GM04503 (cell line): ENCODE measurements around the gene EFCAB11.
"Not testable (repeated sequence)": the region's sequence is repeated elsewhere in the genome, so short reads cannot be mapped to it uniquely, and the experiment has no call there.

Experiments
- DNase-seq: peaks from one replicate; pipeline ENCODE4 v3.0.0-alpha.2; 2012; ENCODE audit warnings: low read depth

EFCAB11 gene

DNA sequence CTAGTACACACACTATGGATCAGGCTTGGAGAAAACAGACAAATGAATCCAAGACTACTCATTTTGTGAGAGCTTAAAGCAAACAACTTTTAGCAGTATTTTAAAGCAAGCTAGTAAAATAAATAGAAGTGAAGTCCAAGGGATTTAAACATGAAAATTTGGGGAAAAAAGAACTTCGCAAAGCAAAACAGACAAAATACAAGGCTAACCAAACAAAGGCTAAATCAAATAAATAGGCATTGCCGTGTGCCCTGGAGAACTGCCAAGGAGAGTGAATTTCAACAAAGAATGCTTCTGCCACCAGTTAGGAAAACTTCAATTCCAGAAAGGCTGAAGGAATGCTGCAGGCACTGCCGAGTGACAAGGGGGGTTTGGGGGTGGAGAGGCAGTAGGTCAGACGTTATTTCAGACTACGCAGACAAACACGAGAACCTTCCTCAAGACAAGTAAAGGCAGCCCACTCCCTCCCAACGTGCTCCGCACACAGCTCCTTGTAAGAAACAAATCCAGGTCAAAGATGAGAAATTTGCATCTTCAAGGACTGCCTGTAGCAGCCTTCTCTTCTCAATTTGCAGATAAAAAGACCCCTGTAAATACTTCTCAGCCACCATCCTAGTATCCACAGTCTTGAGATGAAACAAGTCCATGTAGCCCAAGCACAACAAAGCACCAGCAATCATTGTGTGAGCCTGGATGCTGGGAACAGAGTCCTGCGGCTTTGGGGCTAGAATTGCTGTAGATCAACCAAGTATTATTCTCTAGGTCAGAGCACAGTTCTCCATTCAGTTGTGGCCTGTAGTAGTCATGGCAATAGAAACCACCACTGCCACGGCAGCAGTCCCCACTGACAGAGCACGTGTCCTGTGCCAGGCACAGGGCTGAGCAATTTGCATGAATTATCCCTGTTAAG is 43.3 kb downstream of the EFCAB11 start:
- no peak for DNase-seq

DNA sequence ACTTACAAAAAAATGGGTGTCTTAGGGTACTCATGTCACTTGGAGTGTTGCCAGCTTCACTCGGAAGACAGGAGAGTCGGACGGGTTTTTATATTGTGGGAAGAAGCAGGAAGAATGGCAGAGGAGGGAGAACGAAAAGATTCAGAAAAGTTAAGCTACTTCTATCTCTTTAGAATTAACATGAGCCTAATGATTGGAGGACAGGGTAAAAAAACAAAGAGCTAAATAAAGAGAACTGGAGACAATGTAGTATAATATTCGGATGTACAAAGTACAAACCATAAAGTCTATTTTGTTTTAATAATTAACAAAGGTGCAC is 43.9 kb downstream of the EFCAB11 start:
- DNase-seq: no peak

DNA sequence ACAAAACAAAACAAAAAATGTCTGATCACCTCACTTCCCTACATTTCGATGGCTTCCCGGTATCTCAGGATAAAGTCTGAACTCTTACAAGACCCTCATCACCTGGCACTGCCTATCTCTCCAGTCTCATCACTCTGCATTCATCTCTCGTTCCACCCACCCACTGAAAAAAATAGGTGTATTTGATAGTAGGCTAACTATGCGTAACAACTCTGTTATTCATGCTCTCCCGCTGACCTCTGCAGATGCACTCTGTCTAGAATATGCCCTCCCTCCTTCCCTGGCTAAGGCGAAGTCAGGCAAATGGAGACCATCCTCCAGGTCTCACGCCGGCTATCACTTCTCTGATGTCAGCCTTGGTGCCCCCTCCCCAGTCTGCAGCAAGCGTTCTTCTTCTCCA is 44.9 kb downstream of the EFCAB11 start:
- no peak for DNase-seq

DNA sequence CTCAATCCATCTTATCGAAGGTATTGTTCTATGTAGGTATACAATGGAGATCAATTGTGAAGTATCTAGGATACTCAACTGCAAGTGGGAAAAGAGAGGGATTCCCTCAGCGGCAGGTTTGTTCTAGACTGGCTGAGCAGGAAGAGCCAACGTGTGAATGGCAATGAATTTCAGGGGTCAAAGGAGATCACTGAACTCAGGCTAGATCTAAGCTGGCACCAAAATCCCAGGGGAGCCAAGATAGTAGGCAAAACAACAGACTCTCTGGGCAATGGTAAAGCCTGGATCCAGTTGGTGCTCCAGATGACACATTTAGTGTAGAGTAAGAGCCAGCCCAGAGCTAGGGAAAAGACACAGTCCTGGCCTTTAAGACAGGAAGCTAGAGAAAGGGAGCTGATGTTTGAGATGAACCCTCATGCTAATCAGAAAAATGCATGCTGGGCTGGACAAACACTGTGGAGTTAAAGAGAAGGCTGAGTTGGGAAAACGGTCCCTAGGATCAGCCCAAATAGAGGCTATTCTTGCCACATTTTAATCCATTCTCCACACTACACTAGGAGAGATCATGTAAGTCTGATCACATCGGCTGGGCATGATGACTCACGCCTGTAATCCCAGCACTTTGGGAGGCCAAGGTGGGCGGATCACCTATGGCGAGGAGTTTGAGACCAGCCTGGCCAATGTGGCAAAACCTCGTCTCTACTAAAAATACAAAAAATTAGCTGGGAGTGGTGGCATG is 45.6 kb downstream of the EFCAB11 start:
- no peak for DNase-seq

DNA sequence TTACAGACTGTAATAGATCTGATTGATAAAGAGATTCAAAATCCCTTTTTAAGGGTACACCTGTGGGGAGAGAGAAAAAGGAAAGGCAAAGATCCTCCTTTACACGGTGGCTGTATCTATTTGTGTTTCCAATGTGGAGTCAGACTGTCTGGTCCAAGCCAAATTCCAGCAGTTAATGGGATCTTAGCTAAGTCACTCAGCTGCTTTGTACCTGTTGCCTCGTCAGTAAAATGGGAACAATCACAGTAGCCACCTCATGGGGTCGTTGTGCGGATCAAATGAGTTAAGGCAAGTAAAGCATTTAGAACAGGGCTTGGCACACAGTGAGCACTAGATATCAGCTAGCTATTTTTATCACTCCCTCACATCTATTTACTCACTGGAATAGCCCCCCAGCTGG is 46.9 kb downstream of the EFCAB11 start:
- no peak for DNase-seq

DNA sequence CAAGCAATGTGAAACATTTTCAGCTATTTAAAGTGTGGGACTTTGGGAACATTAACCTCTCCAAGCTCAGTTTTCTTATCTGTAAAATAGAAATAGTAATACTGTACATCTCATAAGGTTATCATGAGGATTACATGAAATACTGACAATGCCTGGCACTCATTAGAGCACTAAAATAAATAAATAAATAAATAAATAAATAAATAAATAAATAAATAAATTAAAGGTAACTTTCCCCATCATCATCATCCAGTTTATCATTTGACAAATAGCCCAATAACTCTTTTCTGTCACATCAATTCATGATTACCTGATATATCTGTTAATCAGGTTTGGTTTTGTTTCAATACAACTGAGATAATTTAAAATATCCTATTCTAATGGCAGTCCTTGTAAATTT is 48.5 kb downstream of the EFCAB11 start:
- DNase-seq: no peak

DNA sequence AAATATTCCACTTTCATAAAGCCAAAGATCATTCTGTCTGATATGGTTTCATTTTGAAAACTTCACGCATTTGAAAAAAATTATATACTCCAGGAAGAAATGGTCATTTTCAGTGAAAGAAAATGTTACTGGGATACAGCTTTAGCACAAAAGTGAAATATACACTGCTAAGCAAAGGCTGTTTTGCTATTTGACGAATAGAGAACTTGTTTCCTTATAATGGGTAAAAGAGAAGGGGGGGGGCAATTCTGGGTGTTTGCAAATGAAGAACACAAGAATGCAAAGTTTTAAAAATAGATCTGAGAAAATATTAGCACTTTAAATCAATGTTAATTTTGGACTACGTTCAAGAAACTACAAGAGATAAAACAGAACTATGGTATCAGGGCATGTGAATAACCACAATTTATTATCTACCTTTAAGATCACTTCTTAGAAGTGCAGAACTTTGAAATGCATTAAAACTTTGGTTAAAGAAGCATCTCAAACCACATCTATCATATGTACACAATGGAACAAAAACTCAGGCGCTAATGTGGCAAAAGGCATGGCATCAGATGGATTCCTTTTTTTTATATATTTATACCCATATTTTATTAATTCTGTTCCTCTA is 51.1 kb downstream of the EFCAB11 start:
- DNase-seq: no peak

DNA sequence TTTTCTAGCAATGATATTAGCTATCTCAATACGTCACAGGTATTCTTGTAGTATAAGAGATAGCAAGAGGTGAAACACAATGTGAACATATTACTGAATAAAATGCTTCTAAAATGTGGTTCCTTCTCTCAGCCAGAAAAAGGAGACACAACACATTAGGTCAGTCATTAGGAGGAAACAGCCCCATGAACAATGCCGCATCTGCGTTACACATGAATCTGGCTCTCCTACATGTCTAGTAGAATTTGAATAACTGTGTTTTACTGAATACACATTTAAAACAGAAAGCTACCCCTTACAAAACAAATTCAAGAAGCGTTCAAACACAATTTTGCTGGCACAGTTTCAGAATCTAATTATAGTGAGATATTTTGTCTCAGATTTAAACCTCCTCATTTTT is 51.6 kb downstream of the EFCAB11 start:
- DNase-seq: no peak

DNA sequence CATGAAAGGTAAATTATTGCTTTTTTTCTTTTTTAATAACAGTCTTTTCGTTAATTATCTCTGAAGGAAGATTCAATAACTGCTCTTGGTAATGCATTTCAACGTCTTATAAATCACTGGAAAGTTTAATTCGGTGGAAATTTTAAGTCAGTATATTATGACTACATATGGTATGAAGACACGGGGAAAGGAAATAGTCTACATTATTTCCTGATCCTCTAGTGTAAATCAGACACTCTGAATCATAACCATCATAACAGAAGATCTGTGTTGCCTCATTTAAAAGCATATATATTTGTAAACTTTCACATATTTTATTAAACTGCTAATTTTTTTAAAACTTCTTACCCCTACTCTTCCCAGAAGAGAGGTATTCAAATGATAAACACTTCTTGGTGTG is 53.7 kb downstream of the EFCAB11 start:
- DNase-seq: no peak

DNA sequence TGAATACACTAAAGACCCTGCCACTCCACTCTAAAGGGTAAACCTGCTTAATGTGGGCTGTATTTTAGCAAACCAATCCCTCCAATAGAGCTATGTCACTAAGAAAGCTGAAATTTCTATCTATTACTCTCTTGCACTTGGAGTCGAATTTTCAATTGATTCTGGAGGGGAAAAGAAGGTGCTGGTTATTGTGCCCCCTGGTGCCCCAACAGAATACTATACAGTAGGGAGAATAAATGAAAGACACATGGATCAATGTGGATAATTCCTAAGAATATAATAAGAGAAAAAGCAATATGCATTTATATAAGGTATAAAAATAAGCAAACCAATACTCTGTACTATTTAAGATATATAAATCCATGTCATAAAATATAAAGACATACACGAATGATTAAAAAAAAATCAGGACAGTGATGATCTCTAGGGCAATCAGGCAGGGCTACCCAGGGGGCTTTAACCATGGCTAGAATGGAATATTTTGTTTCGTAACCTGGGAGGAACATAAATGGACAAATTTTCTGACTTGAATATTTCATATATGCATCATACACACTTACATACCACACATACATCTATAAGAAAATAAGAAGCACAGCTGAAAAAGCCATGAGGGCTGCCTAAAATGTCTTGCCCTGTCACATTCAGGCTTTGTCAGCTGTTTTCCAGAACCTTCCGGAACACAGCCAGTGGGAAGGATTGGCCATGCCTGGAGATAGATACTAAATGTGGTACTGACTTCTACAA is 54.4 kb downstream of the EFCAB11 start:
- no peak for DNase-seq

DNA sequence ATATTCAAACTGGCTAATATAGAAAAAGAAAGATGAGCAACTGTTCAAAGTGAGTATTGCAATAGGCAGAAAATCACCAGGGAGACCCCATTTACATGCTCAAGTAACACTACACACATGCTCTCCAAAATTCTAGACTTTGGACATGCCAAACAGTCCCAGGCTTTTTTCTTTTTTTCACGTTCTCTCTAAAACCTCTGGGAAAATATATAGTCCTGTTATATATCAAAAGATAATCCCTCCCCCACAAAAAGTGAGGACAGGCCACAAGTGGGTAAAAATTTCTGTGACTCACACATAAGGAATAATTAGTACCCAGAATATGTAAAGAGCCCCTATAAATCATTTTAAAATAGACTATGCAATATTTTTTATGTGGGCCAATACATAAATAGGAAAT is 55.2 kb downstream of the EFCAB11 start:
- DNase-seq: no peak

DNA sequence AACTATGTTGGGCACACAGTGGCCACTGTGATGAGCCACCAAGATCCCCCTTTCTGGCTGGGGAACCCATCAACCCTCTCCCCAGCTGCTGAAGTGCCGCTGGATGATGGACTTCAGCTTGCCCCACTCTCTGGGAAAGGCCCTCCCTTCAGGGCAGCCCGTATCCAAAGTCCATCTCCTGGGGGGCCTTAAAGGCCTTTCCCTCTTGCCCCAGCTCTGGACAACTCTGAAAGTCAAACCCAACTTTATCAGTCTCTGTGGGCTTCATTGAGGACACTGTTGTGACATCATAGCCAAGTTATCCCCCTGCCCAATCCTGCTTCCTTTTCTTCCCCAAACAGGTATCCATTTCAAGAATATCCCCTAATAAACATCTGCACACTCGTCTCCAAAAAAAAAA is 61.1 kb downstream of the EFCAB11 start:
- not testable (repeated sequence) for DNase-seq

DNA sequence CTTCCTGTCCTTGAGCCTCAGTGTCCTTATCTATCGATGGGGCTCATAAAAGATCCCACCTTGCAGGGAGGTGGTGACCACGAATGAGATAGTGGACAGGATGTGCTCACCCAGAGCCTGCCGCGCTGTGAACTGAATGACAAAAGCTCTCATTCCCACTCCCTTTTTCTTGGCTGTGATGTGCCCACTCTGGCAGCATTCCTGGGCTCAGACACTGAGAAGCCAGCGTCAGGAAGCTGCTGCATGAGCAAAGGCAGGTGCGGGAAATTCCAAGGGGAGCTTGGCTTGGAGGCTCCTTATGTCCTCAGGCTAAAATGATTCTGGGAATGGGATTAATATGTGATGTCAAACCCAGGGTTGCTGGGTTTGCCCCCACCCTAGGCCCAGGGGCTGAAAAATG is 61.6 kb downstream of the EFCAB11 start:
- DNase-seq: no peak

DNA sequence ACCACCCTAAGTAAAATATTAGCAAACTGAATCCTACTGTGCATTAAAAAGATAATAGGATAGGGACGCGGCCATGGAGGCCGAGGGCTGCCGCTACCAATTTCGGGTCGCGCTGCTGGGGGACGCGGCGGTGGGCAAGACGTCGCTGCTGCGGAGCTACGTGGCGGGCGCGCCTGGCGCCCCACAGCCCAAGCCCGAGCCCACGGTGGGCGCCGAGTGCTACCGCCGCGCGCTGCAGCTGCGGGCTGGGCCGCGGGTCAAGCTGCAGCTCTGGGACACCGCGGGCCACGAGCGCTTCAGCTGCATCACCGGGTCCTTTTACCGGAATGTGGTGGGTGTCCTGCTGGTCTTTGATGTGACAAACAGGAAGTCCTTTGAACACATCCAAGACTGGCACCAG is 62.8 kb downstream of the EFCAB11 start:
- not testable (repeated sequence) for DNase-seq

DNA sequence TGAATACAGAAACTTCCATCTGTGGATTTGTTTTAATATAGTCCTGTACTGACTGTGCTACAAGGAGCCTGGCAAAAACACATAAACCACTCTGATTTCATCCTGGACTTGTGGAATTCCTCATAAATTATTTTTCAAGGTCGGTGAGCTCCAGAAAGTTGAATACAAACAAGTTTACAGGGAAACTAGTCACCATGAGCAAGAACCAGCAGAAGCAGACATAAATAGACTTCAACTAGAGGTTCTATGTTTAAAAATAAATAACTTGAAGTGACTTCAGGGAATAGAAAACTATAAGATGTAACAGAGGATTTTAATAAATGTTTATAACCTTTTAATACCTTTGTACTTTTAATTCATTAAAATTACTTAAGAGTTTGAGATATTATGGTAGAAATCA is 63.5 kb downstream of the EFCAB11 start:
- no peak for DNase-seq

DNA sequence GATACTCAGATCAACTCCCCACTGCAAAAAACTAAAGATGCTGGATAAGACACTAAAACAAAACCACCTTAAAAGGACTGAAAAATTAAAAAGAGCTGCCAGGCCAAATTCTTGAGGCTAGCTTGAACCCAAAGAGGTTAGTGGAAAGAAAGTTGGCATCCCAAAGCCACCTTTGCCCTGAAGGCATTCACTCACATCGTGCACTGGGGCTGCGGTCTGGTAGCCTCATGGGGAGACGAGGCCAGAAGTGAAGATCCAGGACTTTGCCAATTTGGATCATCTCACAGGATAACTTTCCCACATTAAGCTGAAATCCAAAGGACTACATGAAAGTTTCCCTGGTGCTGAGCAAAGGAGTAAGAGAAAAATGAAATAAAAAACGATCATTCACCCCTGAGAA is 63.9 kb downstream of the EFCAB11 start:
- no peak for DNase-seq

DNA sequence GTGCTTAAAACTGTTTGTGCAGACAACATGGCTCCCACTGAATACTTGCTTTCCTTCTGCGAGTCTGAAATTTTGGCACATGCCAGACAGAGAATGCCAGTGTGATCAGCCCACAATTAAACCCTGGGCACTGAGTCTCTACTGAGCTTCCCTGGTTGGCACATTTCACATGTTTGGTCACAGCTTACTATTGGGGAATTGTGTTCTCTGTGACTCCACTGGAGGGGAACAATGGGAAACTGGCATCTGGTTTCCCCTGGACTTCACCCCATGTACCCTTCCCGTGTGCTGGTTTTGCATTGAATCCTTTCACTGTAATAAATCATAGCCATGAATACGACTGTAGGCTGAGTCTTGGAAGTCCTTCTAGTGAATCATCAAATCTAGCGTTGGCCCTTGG is 64.9 kb downstream of the EFCAB11 start:
- no peak for DNase-seq

DNA sequence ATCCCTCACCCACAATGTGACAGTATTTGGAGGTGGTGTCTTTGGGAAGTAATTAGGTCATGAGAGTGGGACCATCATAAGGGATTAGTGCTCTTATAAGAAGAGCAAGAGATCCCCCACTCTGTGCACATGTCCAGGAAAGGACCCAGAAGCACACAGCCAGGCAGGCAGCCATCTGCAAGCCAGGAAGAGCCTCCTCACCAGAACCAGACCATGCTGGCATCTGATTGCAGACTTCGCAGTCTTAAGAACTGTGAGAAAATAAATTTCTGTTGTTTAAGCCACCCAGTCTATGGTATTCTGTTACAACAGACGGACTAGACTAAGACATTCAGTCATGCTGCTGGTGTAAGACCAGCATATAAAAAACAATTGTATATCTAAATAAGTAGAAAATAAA is 69.8 kb downstream of the EFCAB11 start:
- DNase-seq: no peak

DNA sequence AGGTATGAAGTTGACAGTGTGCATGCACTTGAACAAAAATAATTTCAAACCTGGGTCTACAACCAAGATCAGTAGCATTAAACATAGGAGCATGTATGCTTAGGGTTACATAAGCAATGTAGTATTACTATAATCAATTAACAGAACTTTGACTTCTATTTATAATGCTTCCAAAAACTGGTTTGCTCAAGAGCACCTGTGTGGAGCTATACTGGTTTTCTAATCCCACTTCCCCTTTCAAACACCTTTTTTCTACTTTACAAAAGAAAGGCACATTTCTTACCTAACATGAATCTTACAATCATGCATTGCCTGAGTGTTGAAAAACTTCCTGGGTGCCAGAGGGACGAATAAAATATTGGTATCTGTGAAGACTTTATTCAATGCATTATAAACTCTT is 72.7 kb downstream of the EFCAB11 start:
- DNase-seq: no peak

DNA sequence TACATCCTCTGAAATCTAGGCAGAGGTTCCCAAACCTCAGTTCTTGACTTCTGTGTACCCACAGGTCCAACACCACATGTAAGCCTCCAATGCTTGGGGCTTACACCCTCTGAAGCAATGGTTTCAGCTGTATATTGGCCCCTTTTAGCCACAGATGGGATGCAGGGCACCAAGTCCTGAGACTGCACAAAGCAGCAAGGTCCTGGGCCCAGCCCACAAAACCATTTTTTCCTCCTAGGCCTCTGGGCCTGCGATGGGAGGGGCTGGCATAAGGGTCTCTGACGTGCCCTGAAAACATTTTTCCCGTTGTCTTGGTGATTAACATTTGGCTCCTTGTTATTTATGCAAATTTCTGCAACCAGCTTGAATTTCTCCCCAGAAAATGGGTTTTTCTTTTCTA is 80.4 kb downstream of the EFCAB11 start:
- not testable (repeated sequence) for DNase-seq

DNA sequence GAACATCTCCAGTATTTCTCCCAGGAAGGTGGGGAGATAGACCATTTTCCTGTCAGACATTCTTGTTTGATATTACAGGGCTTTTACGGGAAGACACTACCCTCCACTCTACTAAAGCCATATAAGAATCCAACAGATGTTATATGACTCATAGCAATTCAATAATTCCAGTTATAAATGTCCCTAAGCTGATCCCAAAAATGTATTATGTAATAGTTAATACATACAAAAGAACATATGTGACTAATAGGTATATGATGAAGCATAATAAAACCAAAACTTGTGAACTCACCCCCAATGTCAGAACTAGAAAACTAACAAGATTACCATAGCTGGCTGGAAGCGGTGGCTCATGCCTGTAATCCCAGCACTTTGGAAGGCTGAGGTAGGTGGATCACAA is 84.2 kb downstream of the EFCAB11 start:
- DNase-seq: no peak

DNA sequence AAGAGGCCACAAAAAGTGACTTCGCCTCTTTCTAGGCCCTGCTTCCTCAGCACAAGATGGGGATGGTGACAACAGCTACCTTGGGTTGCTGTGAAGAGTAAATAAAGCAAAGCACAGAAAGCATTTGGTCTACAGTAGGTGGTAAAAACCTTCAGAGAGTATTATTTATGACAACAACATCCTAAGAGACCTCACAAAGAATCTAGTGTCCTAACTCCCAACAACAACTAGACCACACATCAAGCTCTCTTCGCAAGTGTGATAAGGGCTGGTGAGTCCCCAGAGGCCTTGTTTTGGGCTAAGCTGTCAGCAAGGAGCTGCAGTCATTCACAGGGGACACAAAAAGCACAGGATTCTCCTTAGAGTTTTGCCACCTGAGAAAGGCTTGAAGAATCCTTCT is 84.9 kb downstream of the EFCAB11 start:
- no peak for DNase-seq

DNA sequence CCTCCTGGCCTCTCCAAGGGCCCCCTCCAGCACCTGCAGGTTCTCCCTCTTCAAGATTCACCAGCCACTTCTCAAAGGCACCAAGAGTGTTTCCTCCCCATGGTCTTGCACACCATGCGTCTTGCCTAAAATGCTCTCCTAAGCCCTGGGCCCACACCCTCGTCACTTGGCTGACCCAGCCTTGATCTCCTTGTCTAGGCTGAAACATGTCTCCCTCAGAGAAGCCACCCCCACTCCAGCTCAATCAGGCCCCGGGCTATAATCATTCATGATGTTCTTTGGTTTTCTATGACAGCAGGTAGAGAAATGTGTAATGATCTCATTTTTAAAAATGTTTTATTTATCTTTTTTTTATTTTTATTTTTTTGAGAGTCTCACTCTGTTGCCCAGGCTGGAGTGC is 88.1 kb downstream of the EFCAB11 start:
- DNase-seq: no peak
